ENCODE results near the gene CFAP91. TPM values are rescaled to one million over a fixed set of nuclear protein-coding genes. Genes with fewer than 3 reads are reported as not detected.

CFAP91 gene
- polyA plus RNA-seq (ENCODE audit: insufficient read length in 3 of 3) = 10 to 100 TPM; 15.0 to 25.5 (median 18.8) TPM

GRCh38 chr3:119702530-119703527 lies at the start of gene CFAP91:
Gene CFAP91 (plus strand): TSS chr3:119703022. CDS start chr3:119703099, 77 bp downstream.
- DNase-seq (ENCODE audit: low read depth in 3 of 3, low spot score in 2 of 3) = peak; percentile 79 to 88 (median 83)

- DNase-seq (ENCODE audit: low read depth in 3 of 3, low spot score in 2 of 3) = no peak
Measured at GRCh38 chr3:119653876-119654275, 48.9 kb upstream of the CFAP91 start.

GRCh38 chr3:119657887-119658702 lies 44.7 kb upstream of the CFAP91 start:
- no peak for DNase-seq (ENCODE audit: low read depth in 3 of 3, low spot score in 2 of 3)

GRCh38 chr3:119658994-119659393 lies 43.8 kb upstream of the CFAP91 start:
- DNase-seq (ENCODE audit: low read depth in 3 of 3, low spot score in 2 of 3) = no peak

- no peak for DNase-seq (ENCODE audit: low read depth in 3 of 3, low spot score in 2 of 3)
Measured at GRCh38 chr3:119659606-119660291, 43.1 kb upstream of the CFAP91 start.

GRCh38 chr3:119660474-119661440 lies 42.1 kb upstream of the CFAP91 start, which contains the start of gene POPDC2:
Gene POPDC2 (minus strand): TSS chr3:119660589. CDS start chr3:119660423, 166 bp downstream.
- no peak for DNase-seq (ENCODE audit: low read depth in 3 of 3, low spot score in 2 of 3)

GRCh38 chr3:119662604-119663373 lies 40.0 kb upstream of the CFAP91 start:
- no peak for DNase-seq (ENCODE audit: low read depth in 3 of 3, low spot score in 2 of 3)

- DNase-seq (ENCODE audit: low read depth in 3 of 3, low spot score in 2 of 3) = no peak
Measured at GRCh38 chr3:119663885-119664284, 38.9 kb upstream of the CFAP91 start.

GRCh38 chr3:119664370-119664769 lies 38.5 kb upstream of the CFAP91 start:
- no peak for DNase-seq (ENCODE audit: low read depth in 3 of 3, low spot score in 2 of 3)

- no peak for DNase-seq (ENCODE audit: low read depth in 3 of 3, low spot score in 2 of 3)
Measured at GRCh38 chr3:119664850-119665379, 37.9 kb upstream of the CFAP91 start.

GRCh38 chr3:119665954-119666559 lies 36.8 kb upstream of the CFAP91 start:
- no peak for DNase-seq (ENCODE audit: low read depth in 3 of 3, low spot score in 2 of 3)

GRCh38 chr3:119669906-119670570 lies 32.8 kb upstream of the CFAP91 start:
- no peak for DNase-seq (ENCODE audit: low read depth in 3 of 3, low spot score in 2 of 3)

GRCh38 chr3:119672776-119673175 lies 30.0 kb upstream of the CFAP91 start:
- DNase-seq (ENCODE audit: low read depth in 3 of 3, low spot score in 2 of 3) = no peak

GRCh38 chr3:119673875-119674274 lies 28.9 kb upstream of the CFAP91 start:
- DNase-seq (ENCODE audit: low read depth in 3 of 3, low spot score in 2 of 3) = no peak

GRCh38 chr3:119675188-119675874 lies 27.5 kb upstream of the CFAP91 start:
- DNase-seq (ENCODE audit: low read depth in 3 of 3, low spot score in 2 of 3) = no peak

- no peak for DNase-seq (ENCODE audit: low read depth in 3 of 3, low spot score in 2 of 3)
Measured at GRCh38 chr3:119676020-119676419, 26.8 kb upstream of the CFAP91 start.
